NOMO-1 (cell line): ENCODE measurements around the gene GOLGA3.
"Not testable (repeated sequence)": the region's sequence is repeated elsewhere in the genome, so short reads cannot be mapped to it uniquely, and the experiment has no call there.

ENCODE experiments used
- DNase-seq, 2 experiments: peaks; one replicate each; lab custom pipeline; 2025; ENCODE audit not compliant: unreplicated experiment in 2 of 2; lab: John Stamatoyannopoulos, UW

The GOLGA3 gene

DNA sequence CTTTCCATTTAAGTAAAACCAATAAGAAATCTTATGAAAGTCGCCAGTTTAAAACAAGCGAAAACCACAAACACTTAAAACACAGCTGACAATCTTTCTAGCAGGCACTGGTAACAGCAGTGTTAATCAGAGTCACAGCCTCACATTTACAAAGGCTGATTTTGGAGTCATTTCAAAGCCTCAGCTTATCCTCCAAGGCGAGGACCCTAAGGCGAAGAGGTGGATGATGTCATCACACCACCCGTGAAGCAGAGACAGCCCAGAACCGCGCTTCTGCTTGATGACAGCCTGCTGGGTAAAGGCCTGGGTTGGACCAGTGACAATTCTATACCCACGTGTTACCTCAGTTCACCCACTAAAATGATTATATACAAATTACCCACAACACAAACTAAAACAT is 10.1 kb downstream of the GOLGA3 start:
- DNase-seq = no peak

DNA sequence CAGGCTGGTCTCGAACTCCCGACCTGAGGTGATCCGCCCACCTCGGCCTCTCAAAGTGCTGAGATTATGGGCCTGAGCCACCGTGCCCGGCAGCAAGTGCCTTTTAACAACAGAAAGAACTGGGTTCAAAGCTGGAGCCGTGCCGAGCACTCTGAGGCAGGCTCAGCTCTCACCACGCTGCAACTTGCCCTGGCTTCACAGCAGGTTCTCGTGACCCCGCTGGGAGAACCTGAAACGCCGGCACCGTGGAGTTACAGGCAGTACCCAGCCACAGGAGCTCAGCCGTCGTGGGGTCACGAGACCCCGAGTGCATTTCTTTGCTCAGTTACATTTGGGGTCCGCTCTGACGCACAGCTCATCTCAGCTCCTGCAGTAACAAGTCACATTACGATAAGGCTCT is 14.4 kb downstream of the GOLGA3 start:
- DNase-seq = no peak

DNA sequence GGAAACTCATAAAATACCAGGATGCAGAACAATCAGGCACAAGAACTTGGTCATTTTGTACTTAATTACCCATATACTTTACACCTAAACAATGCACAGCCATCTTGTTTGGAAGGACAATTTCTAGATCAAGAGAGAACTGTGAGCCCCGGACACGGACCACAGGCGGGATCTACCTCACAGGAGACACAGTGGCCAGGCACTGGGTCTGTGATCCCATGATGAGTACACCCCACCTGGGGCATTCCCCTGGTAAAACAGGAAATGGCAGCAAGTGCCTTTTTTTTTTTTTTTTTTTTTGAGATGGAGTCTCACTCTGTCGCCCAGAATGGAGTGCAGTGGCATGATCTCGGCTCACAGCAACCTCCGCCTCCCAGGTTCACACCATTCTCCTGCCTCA is 15.2 kb downstream of the GOLGA3 start:
- no peak for DNase-seq

DNA sequence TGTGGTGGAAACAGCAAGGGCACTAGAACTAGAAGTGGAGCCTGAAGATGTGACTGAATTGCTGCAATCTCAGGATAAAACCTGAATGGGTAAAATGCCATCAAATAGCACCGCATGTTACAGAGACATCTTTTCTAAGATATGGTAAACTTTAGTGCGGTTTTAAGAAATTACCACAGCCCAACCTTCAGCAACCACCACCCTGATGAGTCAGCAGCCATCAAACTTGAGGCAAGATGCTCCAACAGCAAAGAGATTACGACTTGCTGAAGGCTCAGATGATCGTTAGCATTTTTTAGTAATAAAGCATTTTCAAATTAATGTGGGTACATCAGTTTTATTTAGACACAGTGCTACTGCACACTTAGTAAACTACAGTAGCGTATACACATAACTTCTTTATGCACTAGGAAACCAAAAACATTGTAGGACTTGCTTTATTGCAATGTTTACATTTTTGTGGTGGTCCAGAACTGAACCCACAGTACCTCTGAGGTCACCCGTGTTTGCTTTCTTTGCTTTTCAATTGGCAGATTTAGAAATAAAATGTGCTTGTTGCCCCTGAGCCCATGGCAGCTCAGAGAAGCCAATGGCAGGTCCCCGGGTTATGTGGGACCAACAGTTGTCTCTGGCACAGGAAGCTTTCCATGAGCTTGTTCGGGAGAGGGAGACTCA is 15.9 kb downstream of the GOLGA3 start:
- DNase-seq = peak in 1 of 2 experiments; percentile 13

DNA sequence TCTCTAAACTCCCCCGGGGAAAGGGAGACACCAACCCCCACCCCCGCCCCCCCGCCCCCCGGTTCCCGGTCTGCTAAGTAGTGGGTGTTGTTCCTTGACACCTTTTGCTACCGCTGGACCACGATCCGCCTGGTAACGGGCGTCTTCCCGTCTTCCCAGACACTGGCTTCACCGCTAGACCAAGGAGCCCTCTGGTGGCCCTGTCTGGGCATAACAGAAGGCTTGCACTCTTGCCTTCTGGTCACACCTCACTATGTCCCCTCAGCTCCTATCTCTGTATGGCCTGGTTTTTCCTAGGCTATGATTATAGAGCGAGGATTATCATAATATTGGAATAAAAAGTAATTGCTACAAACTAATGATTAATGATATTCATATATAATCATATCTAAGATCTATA is 19.3 kb downstream of the GOLGA3 start:
- DNase-seq = not testable (repeated sequence)

DNA sequence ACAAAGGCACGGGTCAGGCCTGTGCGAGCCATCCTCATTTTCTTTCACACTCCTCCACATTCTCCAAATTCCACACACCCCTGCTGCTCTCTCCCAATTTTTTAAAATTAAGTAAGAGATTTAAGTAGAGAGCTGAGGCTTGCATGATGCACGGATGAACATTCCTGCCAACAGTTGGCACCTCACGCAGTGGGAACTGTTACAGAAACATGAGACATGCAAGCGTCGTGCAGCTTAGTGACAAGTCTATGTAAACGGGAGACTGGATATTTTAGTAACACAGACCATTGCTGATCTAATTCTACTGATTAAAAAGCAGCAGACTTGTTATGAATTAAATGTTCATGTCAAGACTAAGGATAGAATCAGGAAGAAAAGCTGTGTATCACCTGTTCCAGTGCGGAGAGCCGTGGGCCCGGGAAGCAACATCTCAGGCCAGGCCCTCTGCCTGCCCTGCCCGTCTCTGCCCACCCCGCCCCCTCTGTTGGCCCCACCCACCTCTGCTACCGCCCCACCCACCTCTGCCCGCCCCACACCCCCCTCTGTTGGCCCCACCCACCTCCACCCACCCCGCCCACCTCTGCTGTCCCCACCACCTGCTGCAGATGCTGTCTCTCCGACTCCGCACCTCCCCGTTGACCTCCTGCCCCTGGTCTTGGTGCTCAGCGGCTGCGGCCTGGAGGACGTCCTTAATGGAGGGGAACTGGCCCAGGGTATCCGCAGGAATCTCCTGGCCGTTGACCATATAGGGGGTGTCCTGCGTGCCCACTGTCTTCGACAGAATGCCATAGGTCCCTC is 21.2 kb downstream of the GOLGA3 start:
- DNase-seq = no peak

DNA sequence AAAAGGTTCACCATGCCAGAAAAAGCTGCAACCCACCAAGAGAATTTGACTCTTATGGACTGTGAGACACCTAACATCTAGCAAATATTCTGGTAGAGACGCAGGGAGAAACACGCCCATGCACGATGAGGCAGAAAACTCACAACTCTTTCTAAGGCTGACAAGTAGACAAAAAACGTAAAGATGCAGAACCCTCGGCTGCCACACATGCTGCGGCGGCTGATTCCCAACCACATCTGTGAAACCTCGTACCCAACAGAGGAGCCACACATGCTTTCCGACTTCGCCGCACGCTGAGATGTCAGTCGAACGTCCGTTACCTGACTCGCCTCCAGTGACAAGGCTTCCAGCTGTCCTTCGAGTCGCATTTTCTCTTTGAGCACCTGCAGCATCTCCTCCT is 21.8 kb downstream of the GOLGA3 start:
- no peak for DNase-seq

DNA sequence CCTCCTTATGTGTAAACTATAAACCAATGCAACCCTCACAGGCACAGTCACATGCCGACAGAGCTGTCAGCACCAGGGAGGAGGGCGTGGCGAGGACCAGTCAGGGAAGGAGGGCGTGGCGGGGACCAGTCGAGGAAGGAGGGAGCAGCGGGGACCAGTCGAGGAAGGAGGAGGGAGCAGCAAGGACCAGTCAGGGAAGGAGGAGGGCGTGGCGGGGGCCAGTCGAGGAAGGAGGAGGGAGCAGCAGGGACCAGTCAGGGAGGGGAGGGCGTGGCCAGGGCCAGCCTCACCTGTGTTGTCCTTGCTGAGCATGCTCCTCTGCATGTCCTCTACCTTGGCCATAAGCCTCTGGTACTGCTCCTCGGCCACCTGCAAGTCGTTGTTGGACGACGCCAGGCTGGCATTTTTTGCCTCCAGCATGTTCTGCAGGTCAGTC is 24.2 kb downstream of the GOLGA3 start:
- no peak for DNase-seq

DNA sequence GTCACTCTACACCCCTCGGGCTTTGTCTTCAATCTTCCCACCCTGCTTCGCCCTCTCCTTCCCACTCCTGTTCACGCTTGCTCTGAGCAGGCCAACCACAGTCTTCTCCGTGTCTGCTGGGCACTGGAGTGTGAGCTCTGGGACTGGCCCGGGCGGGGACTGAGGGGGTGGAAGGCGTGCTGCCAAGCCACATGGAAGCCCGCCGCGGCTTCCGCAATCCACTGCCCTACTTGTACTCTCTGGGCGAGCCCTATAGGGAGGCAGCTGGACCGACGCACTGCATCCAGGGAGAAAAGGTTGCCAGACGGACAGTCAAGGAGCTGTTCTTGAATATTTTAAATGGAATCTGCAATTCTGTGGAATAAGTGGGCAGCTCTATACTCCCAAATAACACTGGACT is 24.8 kb downstream of the GOLGA3 start:
- DNase-seq = no peak

DNA sequence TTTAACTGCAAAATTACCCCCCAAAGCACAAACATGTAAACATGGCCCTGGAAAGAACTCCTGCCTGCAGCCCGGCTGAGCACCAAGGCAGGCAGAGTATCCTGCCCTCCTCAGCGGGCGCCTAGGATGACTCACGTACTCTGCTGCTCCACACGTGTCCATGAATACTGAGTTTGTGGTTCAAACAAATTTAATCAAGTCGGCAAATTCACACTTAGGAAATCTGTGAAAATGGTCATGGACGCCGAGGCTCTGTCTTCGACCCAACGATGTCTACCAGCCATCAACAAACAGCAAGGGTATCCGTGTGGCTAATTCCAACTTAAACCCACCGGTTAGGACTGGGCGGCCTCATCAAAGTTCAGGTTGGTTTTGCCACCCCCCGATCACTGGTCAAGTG is 25.5 kb downstream of the GOLGA3 start:
- no peak for DNase-seq

DNA sequence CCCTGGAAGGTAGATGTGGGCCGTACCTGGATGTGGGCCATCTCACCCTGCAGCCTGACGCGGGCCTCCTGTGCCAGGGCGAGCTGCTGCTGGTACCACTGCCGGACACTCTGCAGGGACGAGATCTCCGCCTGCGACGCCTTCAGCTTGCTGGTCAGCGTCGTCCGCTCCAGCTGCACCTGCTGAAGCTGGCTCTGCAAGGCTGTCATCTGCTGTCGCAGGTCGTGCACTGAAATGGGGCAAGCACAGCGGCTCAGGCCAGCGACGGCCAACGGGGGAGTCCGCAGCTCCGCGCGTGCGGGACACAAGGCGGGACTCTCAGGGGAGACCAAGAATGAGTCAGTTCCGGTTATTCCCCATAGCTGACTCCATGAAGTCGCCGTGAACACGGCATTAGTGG is 26.9 kb downstream of the GOLGA3 start:
- DNase-seq = no peak

DNA sequence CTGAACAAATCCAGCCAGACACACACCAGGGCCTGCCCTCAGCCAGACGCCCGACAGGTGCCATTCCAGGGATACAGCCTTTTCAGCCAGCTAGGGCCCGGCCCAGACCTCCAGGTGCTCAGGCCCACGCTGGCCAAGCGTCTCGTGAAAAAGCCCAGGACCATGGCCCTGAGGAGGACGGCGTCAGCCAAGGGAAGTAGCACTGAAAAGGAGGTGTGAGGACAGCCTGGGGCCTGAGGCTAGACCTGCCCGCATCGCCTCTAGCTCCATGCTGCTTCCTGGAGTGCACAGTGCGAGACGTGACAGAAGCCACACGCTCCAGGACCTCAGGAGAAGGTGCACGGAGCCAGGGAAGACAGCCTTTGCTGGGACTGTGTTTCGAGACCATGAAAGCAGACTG is 29.8 kb downstream of the GOLGA3 start:
- no peak for DNase-seq

DNA sequence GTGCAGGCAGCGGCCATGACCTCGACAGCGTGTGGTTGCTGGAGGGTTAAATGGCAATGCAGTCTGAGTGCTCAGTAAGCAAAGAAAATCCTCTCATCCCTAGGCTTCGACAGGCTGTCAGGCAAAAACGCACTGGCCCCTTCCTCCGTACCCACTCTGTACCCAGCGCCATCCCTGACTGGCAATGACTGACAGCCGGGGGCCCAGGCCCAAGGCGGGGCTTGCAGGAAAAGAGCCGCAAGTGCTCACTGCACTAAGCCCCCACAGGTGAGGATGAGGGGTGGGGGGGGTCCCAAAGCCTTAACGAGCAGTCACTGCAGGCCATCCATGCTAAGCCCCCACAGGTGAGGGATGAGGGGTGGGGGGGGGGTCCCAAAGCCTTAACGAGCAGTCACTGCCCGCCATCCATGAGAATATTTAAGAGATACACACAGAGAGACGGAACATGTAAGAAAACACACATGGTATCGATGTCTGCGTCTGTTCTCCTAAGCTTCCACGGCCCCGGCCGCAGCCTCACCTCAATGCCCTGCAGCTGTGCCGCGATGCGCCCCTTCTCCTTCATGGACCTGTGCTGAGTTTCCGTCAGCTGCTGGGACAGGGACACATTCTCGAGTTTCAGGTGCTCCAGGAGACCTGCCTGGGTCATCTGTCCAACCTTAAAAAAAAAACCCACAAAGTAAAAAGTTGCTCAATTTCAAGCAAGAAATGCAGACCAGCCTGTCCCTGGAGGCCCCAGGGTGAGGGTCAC is 30.7 kb downstream of the GOLGA3 start:
- DNase-seq = no peak

DNA sequence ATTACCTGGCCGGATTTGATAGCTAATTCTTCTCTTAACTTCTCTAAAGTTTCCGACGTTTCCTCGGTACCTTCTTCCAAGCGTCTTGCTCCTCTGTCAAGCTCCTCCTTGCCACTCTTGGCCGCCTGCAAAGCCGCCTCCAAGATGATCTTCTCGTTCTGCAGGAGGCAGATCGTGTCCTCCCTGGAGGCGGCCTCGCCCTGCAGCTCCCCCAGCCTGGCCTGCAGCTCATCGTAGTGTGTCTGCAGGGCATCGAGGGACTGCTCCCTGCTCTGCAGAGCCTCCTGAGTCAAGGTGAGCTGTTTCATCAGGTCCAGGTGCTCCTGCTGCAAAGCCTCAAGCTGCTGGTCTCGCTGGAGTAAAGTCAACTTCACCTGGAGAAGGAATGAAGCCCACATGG is 32.8 kb downstream of the GOLGA3 start:
- no peak for DNase-seq

DNA sequence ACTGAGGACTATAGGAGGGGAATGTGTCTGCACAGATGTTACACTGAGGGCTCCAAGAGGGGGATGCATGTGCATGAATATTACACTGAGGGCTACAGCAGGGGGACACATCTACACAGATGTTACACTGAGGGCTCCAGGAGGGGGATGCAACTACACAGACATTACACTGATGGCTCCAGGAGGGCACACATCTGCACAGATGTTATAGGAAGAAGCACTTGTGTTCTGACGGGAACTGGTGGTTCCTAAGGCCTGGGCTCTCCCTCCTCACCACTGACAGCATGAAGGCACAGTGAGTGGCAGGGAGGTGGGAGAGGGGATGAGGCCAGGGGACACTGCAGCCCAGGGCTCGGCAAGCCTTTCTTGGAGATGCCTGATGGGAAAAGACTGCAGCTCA is 36.7 kb downstream of the GOLGA3 start:
- DNase-seq = not testable (repeated sequence)

DNA sequence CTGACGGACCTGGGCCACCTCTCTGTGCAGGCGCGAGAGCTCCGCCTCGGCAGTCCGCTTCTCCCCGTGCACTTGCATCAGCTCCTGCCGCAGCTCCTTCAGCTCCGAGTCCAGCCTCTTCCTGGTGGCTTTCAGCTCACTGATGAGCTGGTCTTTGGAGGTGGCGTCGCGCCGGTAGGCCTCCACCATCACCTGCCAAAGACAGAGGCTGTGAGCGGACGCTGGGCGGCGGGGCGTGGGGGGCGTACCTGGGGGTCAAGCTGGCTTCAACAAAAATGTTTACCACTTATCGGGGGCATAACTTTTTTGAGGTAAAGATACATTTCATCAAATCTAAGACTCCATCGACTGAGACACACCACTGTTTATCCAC is 39.6 kb downstream of the GOLGA3 start:
- DNase-seq = no peak

DNA sequence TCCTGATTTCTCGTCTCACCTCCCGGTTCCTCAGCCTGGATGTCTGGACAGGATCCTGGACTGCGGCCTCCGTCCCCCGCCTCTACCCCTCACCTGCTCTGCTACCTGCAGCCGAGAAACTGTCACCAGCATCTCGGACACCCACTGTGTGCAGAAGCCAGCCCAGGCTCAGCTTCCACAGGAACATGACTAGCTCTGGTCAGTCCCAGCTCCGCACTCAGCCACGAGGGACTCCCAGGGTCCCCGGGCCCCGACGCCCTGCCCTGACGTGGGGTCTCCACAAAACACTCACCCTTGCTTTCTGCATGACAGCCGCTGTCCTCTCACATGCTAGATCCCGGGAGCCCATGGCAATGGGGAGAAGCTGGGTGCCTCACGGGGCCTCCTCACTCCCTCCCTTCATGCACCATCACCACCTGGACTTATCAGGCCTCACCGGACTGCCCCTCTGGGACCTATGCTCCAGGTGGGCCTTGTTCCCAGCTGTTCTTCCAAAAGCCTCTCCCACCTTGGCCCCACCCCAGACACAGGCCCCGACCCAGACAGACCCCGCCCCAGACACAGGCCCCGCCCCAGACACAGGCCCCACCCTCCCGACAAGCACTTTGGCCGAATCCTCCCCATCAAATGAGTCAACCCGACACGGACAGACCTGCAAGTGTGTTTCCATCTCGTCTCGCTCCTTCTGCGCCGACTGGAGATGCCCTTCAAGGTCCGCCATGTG is 40.1 kb downstream of the GOLGA3 start:
- DNase-seq = no peak

DNA sequence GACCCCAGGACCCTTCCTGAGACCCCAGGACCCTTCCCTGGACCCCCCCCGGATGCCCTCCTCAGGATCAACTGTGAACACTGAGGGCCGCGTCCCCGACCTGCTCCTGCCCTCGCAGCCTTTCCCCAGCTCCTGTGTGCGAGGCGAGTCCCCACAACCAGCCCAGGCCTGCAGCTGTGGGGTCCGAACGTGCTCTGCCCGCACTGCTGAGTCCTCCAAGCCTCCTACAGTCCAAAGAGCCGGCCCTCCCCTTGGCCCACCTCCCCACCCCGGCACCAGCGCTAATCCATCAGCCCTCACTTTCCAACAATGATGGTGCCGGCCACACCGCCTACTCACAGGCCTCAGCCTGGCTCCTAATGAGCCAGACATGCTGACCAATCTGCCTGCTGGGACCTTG is 40.8 kb downstream of the GOLGA3 start:
- DNase-seq = no peak

DNA sequence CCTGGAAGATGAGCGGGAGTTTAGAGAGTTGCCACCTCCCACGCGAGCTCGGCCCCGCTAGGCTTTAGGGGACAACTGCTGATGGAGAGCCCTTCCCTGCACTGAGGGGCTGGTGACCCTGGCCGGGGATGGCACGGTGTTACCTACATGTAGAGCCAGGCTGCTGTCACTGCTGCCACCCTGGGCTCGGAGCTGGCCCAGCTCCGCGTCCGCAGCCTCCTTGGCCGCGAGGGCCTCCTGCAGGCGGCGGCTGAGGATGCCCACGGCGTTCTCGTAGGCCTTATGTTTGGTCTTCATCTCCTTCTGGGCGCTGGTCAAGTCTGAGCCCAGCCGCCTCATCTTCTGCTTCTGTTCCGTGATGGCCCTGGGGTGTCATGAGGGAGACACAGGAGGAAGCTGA is 42.5 kb downstream of the GOLGA3 start:
- DNase-seq = no peak

DNA sequence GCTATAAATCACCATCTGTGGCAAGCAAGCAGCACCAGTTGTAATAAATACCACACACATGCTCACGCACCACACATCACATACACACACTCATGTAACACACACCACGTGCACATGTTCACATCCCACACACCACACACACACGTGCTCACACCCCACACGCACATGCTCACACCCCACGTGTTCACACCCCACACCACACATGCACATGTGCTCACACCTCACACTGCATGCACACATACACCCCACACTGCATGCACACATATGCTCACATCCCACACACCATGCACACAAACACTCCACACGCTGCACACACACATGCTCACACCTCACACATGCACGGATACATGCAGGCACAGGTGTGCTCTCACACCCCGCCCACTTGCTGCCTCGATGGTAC is 44.1 kb downstream of the GOLGA3 start:
- DNase-seq = no peak

DNA sequence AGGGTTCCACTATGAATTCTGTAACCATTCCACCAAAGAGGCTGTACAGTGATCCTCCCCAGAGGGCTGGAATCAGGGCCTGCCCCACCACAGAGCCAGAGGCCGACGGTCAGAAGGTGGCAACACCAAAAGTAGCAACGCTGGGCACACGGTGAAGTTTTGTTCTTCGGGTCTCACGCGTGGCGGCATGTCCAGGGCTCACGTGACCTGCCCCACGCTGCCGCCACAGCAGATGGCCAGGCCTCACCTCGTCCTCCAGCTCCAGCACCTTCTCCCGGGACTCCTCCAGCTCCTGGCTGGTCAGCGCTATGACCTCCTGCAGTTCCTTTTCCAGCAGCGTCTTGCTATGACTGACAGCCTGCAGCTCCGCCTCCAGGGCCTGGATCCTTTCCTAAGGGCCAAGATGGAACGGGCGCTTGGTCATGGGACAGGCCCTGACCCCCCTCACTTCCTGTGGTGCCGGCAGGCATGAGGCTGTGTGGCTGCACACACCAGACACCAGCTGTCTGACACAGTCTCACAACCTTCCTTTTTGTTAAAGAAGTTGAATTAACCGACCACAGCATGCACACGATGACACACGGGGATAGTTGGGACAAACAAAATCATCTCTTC is 44.6 kb downstream of the GOLGA3 start:
- no peak for DNase-seq
